Neural progenitor cell (in vitro differentiated cells): ENCODE data around the gene UGT1A6. TPM values are rescaled to one million over a fixed set of nuclear protein-coding genes. Genes with fewer than 3 reads are reported as not detected.
"Not testable (repeated sequence)": the region's sequence is repeated elsewhere in the genome, so short reads cannot be mapped to it uniquely, and the experiment has no call there.

Source experiments
- DNase-seq: peaks from one replicate; pipeline ENCODE4 v3.0.0-alpha.2; 2016; ENCODE audit warnings: low spot score
- H2AFZ ChIP-seq: fragments of 200-600 bp; sonication (generic); replicated peaks from 2 replicates; pipeline ENCODE4 v1.6.1; 2016; ENCODE audit warnings: antibody characterized with exemption
- H3F3A ChIP-seq: fragments of 200-600 bp; sonication (generic); 2 replicates; pipeline ENCODE4 v1.6.1; 2016; ENCODE audit warnings: antibody characterized with exemption, low read depth
- H3K27ac ChIP-seq: fragments of 200-600 bp; sonication (generic); 2 replicates; pipeline ENCODE4 v1.5.1; 2016; ENCODE audit warnings: mild to moderate bottlenecking
- H3K27me3 ChIP-seq: fragments of 200-600 bp; sonication (generic); 2 replicates; pipeline ENCODE4 v1.6.1; 2016; ENCODE audit warnings: mild to moderate bottlenecking, moderate library complexity
- H3K36me3 ChIP-seq: fragments of 200-600 bp; sonication (generic); 2 replicates; pipeline ENCODE4 v1.5.1; 2016
- H3K4me1 ChIP-seq: fragments of 200-600 bp; sonication (generic); 2 replicates; pipeline ENCODE4 v1.6.1; 2016; ENCODE audit warnings: mixed run types
- H3K4me2 ChIP-seq: fragments of 200-600 bp; sonication (generic); 2 replicates; pipeline ENCODE4 v1.6.1; 2016
- H3K4me3 ChIP-seq: fragments of 200-600 bp; sonication (generic); 2 replicates; pipeline ENCODE4 v1.5.1; 2016
- H3K79me2 ChIP-seq: fragments of 200-600 bp; sonication (generic); 2 replicates; pipeline ENCODE4 v1.6.1; 2016; ENCODE audit warnings: low read depth
- H3K9ac ChIP-seq: fragments of 200-600 bp; sonication (generic); 2 replicates; pipeline ENCODE4 v1.6.1; 2016
- H3K9me3 ChIP-seq: fragments of 200-600 bp; sonication (generic); 2 replicates; pipeline ENCODE4 v1.5.1; 2016; ENCODE audit warnings: low read depth
- H4K20me1 ChIP-seq: fragments of 200-600 bp; sonication (generic); 2 replicates; pipeline ENCODE4 v1.6.1; 2016; ENCODE audit warnings: low read depth
- H3K27ac Mint-ChIP-seq: 3 replicates; pipeline ENCODE4 v1.8.0; 2021; ENCODE audit warnings: mixed read lengths
- H3K27me3 Mint-ChIP-seq: 2 replicates; pipeline ENCODE4 v1.8.0; 2022; ENCODE audit warnings: low read depth, mild to moderate bottlenecking, inconsistent platforms, moderate library complexity, mixed read lengths; ENCODE audit not compliant: insufficient read depth
- H3K36me3 Mint-ChIP-seq: 3 replicates; pipeline ENCODE4 v1.8.0; 2021; ENCODE audit warnings: mixed read lengths
- H3K4me1 Mint-ChIP-seq: 3 replicates; pipeline ENCODE4 v1.8.0; 2021; ENCODE audit warnings: mixed read lengths
- H3K4me3 Mint-ChIP-seq: 3 replicates; pipeline ENCODE4 v1.8.0; 2021; ENCODE audit warnings: mild to moderate bottlenecking, moderate library complexity, mixed read lengths
- H3K9me3 Mint-ChIP-seq: 3 replicates; pipeline ENCODE4 v1.8.0; 2020; ENCODE audit warnings: mixed read lengths
- EZH2 ChIP-seq: fragments of 200-600 bp; sonication (generic); IDR thresholded peaks from 2 replicates; pipeline ENCODE4 v1.6.1; 2017; ENCODE audit warnings: antibody characterized with exemption, mild to moderate bottlenecking, moderate library complexity
- EZH2phosphoT487 ChIP-seq: fragments of 200-600 bp; sonication (generic); IDR thresholded peaks from 2 replicates; pipeline ENCODE4 v1.6.1; 2017; ENCODE audit warnings: antibody characterized with exemption
- total RNA-seq: library from RNA; depleted of rRNA; stranded (reverse); fragments of >200 nt; gene quantifications from 2 replicates; pipeline ENCODE4 v1.2.3, GENCODE V29; 2015; ENCODE audit warnings: low replicate concordance
- TF ChIP-seq, protein P1 (sequence below): fragments of 200-600 bp; sonication (generic); IDR thresholded peaks from 2 replicates; pipeline ENCODE4 v1.5.1; 2017; ENCODE audit warnings: antibody characterized with exemption, mild to moderate bottlenecking

Gene UGT1A6
- total RNA-seq, 1 donor from 2014 or later, result not detected

DNA sequence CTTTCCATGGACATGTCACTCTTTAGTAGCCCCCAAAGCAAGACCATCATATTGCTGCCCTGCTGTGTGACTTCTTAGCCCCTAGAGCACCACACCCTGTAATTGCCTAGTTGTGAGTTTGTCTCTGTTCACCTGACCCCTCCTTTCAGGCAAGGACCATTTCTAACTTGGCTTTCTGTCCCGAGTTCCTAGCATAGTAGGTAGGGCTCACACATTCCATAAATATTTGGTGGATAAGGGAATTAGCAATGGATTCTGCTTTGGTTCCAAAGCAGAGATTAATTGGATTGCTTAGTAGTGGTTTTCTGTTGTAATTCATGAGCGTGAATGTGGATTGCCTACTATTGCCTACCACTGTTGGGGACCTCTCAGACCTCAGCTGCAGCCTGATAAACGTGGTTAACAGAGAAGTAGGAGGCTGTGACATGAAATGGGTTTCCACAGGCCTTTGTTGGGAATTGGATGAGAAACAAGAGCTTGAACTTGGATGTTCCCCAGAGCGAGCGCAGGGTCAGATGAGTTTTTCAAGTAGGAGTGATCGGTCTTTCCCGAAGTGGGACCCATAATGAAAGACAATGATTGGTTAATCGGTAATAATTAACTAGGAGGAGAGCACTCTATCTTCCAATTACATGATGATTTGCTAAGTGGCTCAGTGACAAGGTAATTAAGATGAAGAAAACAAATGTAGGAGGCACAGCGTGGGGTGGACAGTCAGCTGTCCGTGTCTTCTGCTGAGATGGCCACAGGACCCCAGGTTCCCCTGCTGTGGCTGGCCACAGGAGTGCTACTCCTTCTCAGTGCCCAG lies 54.0 kb downstream of the UGT1A6 start:
- no peaks in the 10 kb centered on the region for H4K20me1 ChIP-seq
- Mint-ChIP-seq H3K4me1 (peaks cover 5% of the 10 kb centered on the region), H3K36me3 (peaks cover 1% of the 10 kb centered on the region), H3K9me3 (peaks cover 25% of the 10 kb centered on the region), H3K27me3 (peaks cover 4% of the 10 kb centered on the region), H3K4me3 (no peak overlapping the region), H3K27ac (peak overlapping the region; percentile 94)
- no peak overlapping the region for H3K4me3 ChIP-seq
- no peak for TF ChIP-seq EZH2
- no peak for TF ChIP-seq EZH2phosphoT487
- TF ChIP-seq, protein P1, sequence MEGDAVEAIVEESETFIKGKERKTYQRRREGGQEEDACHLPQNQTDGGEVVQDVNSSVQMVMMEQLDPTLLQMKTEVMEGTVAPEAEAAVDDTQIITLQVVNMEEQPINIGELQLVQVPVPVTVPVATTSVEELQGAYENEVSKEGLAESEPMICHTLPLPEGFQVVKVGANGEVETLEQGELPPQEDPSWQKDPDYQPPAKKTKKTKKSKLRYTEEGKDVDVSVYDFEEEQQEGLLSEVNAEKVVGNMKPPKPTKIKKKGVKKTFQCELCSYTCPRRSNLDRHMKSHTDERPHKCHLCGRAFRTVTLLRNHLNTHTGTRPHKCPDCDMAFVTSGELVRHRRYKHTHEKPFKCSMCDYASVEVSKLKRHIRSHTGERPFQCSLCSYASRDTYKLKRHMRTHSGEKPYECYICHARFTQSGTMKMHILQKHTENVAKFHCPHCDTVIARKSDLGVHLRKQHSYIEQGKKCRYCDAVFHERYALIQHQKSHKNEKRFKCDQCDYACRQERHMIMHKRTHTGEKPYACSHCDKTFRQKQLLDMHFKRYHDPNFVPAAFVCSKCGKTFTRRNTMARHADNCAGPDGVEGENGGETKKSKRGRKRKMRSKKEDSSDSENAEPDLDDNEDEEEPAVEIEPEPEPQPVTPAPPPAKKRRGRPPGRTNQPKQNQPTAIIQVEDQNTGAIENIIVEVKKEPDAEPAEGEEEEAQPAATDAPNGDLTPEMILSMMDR, result no peak
- H3K27ac ChIP-seq, result no peak overlapping the region
- H3F3A ChIP-seq, result no peaks in the 10 kb centered on the region
- no peak overlapping the region for H2AFZ ChIP-seq
- H3K9me3 ChIP-seq, result no peaks in the 10 kb centered on the region
- no peaks in the 10 kb centered on the region for H3K79me2 ChIP-seq
- no peak overlapping the region for H3K4me2 ChIP-seq
- no peaks in the 10 kb centered on the region for H3K36me3 ChIP-seq
- H3K27me3 ChIP-seq, result no peaks in the 10 kb centered on the region
- no peaks in the 10 kb centered on the region for H3K4me1 ChIP-seq
- H3K9ac ChIP-seq, result no peak overlapping the region
- DNase-seq, result no peak

GRCh38 chr2:233747283-233747544 lies 54.5 kb downstream of the UGT1A6 start:
- no peak overlapping the region for H3K4me3 ChIP-seq
- Mint-ChIP-seq H3K9me3 (peaks cover 28% of the 10 kb centered on the region), H3K27me3 (peaks cover 4% of the 10 kb centered on the region), H3K27ac (no peak overlapping the region), H3K4me3 (no peak overlapping the region), H3K36me3 (peaks cover 1% of the 10 kb centered on the region), H3K4me1 (peaks cover 5% of the 10 kb centered on the region)
- H4K20me1 ChIP-seq, result no peaks in the 10 kb centered on the region
- no peaks in the 10 kb centered on the region for H3F3A ChIP-seq
- no peaks in the 10 kb centered on the region for H3K9me3 ChIP-seq
- no peak for DNase-seq
- H3K27ac ChIP-seq, result no peak overlapping the region
- no peaks in the 10 kb centered on the region for H3K36me3 ChIP-seq
- no peak overlapping the region for H3K4me2 ChIP-seq
- no peaks in the 10 kb centered on the region for H3K79me2 ChIP-seq
- H3K4me1 ChIP-seq, result no peaks in the 10 kb centered on the region
- no peak overlapping the region for H2AFZ ChIP-seq
- TF ChIP-seq, protein P1, result no peak
- TF ChIP-seq EZH2 (no peak), EZH2phosphoT487 (no peak)
- H3K27me3 ChIP-seq, result no peaks in the 10 kb centered on the region
- no peak overlapping the region for H3K9ac ChIP-seq

DNA sequence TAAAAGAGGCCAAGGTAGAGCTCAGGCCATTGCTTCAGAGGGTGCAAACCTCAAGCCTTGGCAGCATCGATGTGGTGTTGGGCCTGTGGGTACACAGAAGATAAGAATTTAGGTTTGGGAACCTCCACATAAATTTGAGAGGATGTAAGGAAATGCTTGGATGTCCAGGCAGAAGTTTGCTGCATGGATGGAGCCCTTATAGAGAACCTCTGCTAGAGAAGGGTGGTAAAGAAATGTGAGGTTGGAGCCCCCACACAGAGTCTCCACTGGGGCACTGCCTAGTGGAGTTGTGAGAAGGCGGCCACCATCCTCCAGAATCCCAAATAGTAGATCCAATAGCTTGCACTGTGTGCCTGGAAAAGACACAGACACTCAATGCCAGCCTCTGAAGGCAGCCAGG lies 58.0 kb downstream of the UGT1A6 start:
- H3K4me2 ChIP-seq, H3K36me3 Mint-ChIP-seq, H3K4me3 ChIP-seq, H3K79me2 ChIP-seq, H3K9me3 ChIP-seq, H3K4me1 ChIP-seq, H3F3A ChIP-seq, H3K27ac ChIP-seq, H3K27me3 ChIP-seq, H3K4me3 Mint-ChIP-seq, H3K27me3 Mint-ChIP-seq, H3K4me1 Mint-ChIP-seq, H3K36me3 ChIP-seq, DNase-seq, H3K27ac Mint-ChIP-seq, H2AFZ ChIP-seq, H3K9ac ChIP-seq, H4K20me1 ChIP-seq: not testable (repeated sequence)
- peaks cover 36% of the 10 kb centered on the region for H3K9me3 Mint-ChIP-seq

DNA sequence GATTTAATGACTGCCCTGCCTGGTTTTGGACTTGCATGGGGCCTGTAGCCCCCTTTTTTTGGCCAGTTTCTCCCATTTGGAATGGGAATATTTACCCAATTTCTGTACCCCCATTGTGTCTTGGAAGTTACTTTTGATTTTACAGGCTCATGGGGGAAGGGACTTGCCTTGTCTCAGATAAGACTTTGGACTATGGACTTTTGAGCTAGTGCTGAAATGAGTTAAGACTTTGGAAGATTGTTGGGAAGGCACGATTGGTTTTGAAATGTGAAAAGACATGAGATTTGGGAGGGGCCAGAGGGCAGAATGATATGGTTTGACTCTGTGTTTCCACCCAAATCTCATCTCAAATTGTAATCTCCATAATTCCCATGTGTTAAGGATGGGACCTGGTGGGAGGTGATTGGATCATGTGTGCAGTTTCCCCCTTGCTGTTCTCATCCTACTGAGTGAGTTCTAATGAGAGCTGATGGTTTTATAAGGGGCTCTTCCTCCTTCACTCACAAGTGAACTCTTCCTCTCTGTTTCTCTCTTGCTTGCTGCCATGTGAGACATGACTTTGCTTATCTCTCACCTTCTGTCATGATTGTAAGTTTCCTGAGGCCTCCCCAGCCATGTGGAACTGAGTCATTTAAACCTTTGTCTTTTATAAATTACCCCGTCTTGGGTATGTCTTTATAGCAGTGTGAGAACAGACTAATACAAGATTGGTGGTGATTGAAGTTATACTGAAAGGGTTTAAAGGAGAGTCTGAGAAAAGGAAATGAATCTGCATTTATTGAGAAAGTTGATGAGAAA lies 58.7 kb downstream of the UGT1A6 start:
- H3K27ac Mint-ChIP-seq, H3K4me2 ChIP-seq, H2AFZ ChIP-seq, H3K27me3 Mint-ChIP-seq, H3K4me1 Mint-ChIP-seq, H4K20me1 ChIP-seq, H3K36me3 ChIP-seq, H3K36me3 Mint-ChIP-seq, H3K4me3 ChIP-seq, H3K27me3 ChIP-seq, H3K79me2 ChIP-seq, H3K27ac ChIP-seq, H3K9ac ChIP-seq, H3F3A ChIP-seq, H3K9me3 ChIP-seq, H3K4me1 ChIP-seq, H3K4me3 Mint-ChIP-seq, DNase-seq: not testable (repeated sequence)
- H3K9me3 Mint-ChIP-seq, result peaks cover 36% of the 10 kb centered on the region
